Ascending aorta (tissue), 2 donors: ENCODE measurements around the gene KRTAP9-1. TPM values are rescaled to one million over a fixed set of nuclear protein-coding genes. Genes with fewer than 3 reads are reported as not detected.
"Not testable (repeated sequence)": the region's sequence is repeated elsewhere in the genome, so short reads cannot be mapped to it uniquely, and the experiment has no call there.

Experiments used
- DNase-seq, 2 donors: peaks; one replicate each; pipeline ENCODE4 v3.0.0-alpha.2; 2019; ENCODE audit warnings: low spot score in 2 of 2
- H3K27ac ChIP-seq, 2 donors: fragments of 200-600 bp; sonication (generic); one replicate each; pipeline ENCODE4 v1.5.1; 2016 to 2017; ENCODE audit warnings: mild to moderate bottlenecking in 1 of 2
- H3K27me3 ChIP-seq: fragments of 200-600 bp; sonication (generic); one replicate; pipeline ENCODE4 v1.5.1; 2017
- H3K36me3 ChIP-seq, 2 donors: fragments of 200-600 bp; sonication (generic); one replicate each; pipeline ENCODE4 v1.5.1; 2016
- H3K4me1 ChIP-seq, 2 donors: fragments of 200-600 bp; sonication (generic); one replicate each; pipeline ENCODE4 v1.5.1; 2016 to 2017; ENCODE audit warnings: mild to moderate bottlenecking in 1 of 2
- H3K4me3 ChIP-seq, 2 donors: fragments of 200-600 bp; sonication (generic); one replicate each; pipeline ENCODE4 v1.5.1; 2016 to 2017; ENCODE audit warnings: mild to moderate bottlenecking in 1 of 2
- H3K9me3 ChIP-seq, 2 donors: fragments of 200-600 bp; sonication (generic); one replicate each; pipeline ENCODE4 v1.5.1; 2016
- intact Hi-C: fragments of 100-400 bp; cut with DNase I; formaldehyde crosslinking; loops from one replicate; pipeline ENCODE4 v1.15.1; 2023
- total RNA-seq: library from RNA; depleted of rRNA; stranded (reverse); fragments of >200 nt; gene quantifications from one replicate; pipeline ENCODE4 v1.1.0, GENCODE V29; 2016
- TF ChIP-seq, protein P1 (sequence below), 3 experiments: fragments of 200-600 bp in 2 of 3; fragments of 450-650 bp in 1 of 3; sonication (generic) in 2 of 3; IDR thresholded peaks; one replicate each; pipeline ENCODE4 v1.5.1; 2016 to 2019; ENCODE audit warnings: antibody characterized with exemption in 3 of 3, mild to moderate bottlenecking in 1 of 3, moderate library complexity in 1 of 3

Gene KRTAP9-1
- total RNA-seq, 1 donor from 2014 or later, result not detected

DNA sequence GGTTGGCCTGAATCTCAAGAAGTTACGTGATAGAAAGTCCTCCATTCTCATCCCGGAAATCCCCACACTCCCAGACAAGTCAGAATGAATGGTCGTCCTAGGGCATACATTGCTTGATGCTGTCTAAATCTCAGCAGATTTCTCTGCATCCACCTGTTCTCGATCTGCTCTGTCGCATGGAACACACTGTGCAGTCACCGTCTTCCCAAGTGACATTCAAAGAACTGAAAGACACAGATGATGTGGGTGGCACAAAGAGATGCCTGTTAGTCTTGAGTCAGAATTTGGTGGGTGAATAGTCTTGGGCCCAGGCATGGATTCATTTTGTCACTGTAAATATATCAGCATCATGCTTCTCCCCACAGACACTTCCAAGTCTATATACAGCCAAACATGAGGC, 42.0 kb downstream of the KRTAP9-1 start:
- TF ChIP-seq, protein P1, sequence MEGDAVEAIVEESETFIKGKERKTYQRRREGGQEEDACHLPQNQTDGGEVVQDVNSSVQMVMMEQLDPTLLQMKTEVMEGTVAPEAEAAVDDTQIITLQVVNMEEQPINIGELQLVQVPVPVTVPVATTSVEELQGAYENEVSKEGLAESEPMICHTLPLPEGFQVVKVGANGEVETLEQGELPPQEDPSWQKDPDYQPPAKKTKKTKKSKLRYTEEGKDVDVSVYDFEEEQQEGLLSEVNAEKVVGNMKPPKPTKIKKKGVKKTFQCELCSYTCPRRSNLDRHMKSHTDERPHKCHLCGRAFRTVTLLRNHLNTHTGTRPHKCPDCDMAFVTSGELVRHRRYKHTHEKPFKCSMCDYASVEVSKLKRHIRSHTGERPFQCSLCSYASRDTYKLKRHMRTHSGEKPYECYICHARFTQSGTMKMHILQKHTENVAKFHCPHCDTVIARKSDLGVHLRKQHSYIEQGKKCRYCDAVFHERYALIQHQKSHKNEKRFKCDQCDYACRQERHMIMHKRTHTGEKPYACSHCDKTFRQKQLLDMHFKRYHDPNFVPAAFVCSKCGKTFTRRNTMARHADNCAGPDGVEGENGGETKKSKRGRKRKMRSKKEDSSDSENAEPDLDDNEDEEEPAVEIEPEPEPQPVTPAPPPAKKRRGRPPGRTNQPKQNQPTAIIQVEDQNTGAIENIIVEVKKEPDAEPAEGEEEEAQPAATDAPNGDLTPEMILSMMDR (IDR thresholded peaks at IDR 0.05), result no peak

DNA sequence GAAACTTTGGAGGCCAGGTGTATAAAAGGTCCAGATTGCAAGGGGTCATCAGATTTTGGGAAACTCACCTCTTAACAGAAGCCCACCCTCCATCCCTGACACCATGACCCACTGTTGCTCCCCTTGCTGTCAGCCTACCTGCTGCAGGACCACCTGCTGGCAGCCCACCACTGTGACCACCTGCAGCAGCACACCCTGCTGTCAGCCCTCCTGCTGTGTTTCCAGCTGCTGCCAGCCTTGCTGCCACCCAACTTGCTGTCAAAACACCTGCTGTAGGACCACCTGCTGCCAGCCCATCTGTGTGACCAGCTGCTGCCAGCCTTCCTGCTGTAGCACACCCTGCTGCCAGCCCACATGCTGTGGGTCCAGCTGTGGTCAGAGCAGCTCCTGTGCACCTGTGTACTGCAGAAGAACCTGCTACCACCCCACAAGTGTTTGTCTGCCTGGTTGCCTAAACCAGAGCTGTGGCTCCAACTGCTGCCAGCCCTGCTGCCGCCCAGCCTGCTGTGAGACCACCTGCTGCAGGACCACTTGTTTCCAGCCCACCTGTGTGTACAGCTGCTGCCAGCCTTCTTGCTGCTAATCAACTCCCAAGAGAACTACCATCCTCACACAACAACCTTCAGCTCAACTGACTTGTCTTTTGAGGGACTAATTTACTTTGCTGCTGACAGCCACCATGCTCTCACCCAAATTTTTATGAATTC, 42.9 kb downstream of the KRTAP9-1 start, which contains the start of gene KRTAP9-3:
Gene KRTAP9-3 (plus strand): TSS at position 51 of the 707 bp plus-strand sequence. CDS start 53 bp downstream, at position 104.
- H3K4me1 ChIP-seq, H3K4me3 ChIP-seq, H3K27ac ChIP-seq, DNase-seq, H3K27me3 ChIP-seq, intact Hi-C loops, H3K9me3 ChIP-seq, H3K36me3 ChIP-seq: not testable (repeated sequence)

More for the DNA sequence above, 42.0 kb downstream of the KRTAP9-1 start:
- DNase-seq, result no peak
- no peaks in the 10 kb centered on the region for H3K27me3 ChIP-seq
- no peaks in the 10 kb centered on the region for H3K36me3 ChIP-seq
- no peaks in the 10 kb centered on the region for H3K9me3 ChIP-seq
- intact Hi-C loops, result no loop called here
- no peaks in the 10 kb centered on the region for H3K4me1 ChIP-seq
- H3K27ac ChIP-seq, result no peak overlapping the region
- no peak overlapping the region for H3K4me3 ChIP-seq

DNA sequence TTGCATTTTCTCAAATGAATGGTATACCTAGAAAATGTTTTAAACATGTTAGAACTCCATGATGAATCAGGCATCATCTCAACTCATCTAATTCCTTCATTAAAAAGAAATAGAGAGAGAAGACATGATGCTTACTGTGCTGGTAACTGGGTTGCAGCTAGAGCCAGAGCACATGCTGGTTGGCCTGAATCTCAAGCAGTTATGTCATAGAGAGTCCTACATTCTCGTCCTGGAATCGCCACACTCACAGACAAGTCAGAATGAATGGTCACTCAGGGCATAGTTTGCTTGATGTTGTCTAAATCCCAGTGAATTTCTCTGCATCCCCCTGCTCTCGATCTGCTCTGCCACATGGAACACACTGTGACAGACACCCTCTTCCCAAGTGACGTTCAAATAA, 47.4 kb downstream of the KRTAP9-1 start:
- H3K9me3 ChIP-seq, H3K27ac ChIP-seq, DNase-seq, H3K27me3 ChIP-seq, H3K4me3 ChIP-seq, H3K36me3 ChIP-seq, H3K4me1 ChIP-seq, intact Hi-C loops: not testable (repeated sequence)

DNA sequence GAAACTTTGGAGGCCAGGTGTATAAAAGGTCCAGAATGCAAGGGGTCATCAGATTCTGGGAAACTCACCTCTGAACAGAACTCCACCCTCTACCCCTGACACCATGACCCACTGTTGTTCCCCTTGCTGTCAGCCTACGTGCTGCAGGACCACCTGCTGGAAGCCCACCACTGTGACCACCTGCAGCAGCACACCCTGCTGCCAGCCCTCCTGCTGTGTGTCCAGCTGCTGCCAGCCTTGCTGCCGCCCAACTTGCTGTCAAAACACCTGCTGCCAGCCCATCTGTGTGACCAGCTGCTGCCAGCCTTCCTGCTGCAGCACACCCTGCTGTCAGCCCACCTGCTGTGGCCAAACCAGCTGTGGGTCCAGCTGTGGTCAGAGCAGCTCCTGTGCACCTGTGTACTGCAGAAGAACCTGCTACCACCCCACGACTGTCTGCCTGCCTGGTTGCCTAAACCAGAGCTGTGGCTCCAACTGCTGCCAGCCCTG, 48.3 kb downstream of the KRTAP9-1 start, which contains the start of gene KRTAP9-8:
Gene KRTAP9-8 (plus strand): TSS at position 51 of the 489 bp plus-strand sequence. CDS start 53 bp downstream, at position 104.
- H3K4me3 ChIP-seq, H3K27me3 ChIP-seq, H3K27ac ChIP-seq, DNase-seq, H3K36me3 ChIP-seq, H3K9me3 ChIP-seq, H3K4me1 ChIP-seq, intact Hi-C loops: not testable (repeated sequence)

Other genes starting within 250 kb of the KRTAP9-1 start
- gene KRT39, start 222.9 kb upstream of the KRTAP9-1 start, total RNA-seq, result not detected
- gene KRT40, start 205.6 kb upstream of the KRTAP9-1 start, total RNA-seq, result not detected
- gene KRTAP3-3, start 195.7 kb upstream of the KRTAP9-1 start, total RNA-seq, result not detected
- gene KRTAP3-2, start 190.0 kb upstream of the KRTAP9-1 start, total RNA-seq, result not detected
- gene KRTAP3-1, start 180.8 kb upstream of the KRTAP9-1 start, total RNA-seq, result not detected
- not detected for gene KRTAP1-5, start 162.7 kb upstream of the KRTAP9-1 start, total RNA-seq
- not detected for gene KRTAP1-4, start 159.7 kb upstream of the KRTAP9-1 start, total RNA-seq
- not detected for gene KRTAP1-3, start 155.0 kb upstream of the KRTAP9-1 start, total RNA-seq
- not detected for gene KRTAP1-1, start 148.4 kb upstream of the KRTAP9-1 start, total RNA-seq
- gene KRTAP2-1, start 142.6 kb upstream of the KRTAP9-1 start, total RNA-seq, result not detected
- gene KRTAP2-2, start 134.7 kb upstream of the KRTAP9-1 start, total RNA-seq, result not detected
- not detected for gene KRTAP2-3, start 129.8 kb upstream of the KRTAP9-1 start, total RNA-seq
- not detected for gene KRTAP2-4, start 124.0 kb upstream of the KRTAP9-1 start, total RNA-seq
- not detected for gene KRTAP4-7, start 105.7 kb upstream of the KRTAP9-1 start, total RNA-seq
- gene KRTAP4-8, start 91.7 kb upstream of the KRTAP9-1 start, total RNA-seq, result not detected
- gene KRTAP4-16, start 87.7 kb upstream of the KRTAP9-1 start, total RNA-seq, result not detected
- not detected for gene KRTAP4-9, start 84.5 kb upstream of the KRTAP9-1 start, total RNA-seq
- gene KRTAP4-11, start 71.5 kb upstream of the KRTAP9-1 start, total RNA-seq, result not detected
- not detected for gene KRTAP4-12, start 65.7 kb upstream of the KRTAP9-1 start, total RNA-seq
- not detected for gene KRTAP4-6, start 49.3 kb upstream of the KRTAP9-1 start, total RNA-seq
- not detected for gene KRTAP4-5, start 40.1 kb upstream of the KRTAP9-1 start, total RNA-seq
- gene KRTAP4-4, start 29.1 kb upstream of the KRTAP9-1 start, total RNA-seq, result not detected
- gene KRTAP4-3, start 21.7 kb upstream of the KRTAP9-1 start, total RNA-seq, result not detected
- not detected for gene KRTAP4-2, start 11.7 kb upstream of the KRTAP9-1 start, total RNA-seq
- not detected for gene KRTAP4-1, start 5.0 kb upstream of the KRTAP9-1 start, total RNA-seq
- gene KRTAP9-2, start 36.8 kb downstream of the KRTAP9-1 start, total RNA-seq, result not detected
- not detected for gene KRTAP9-3, start 42.6 kb downstream of the KRTAP9-1 start, total RNA-seq
- not detected for gene KRTAP9-8, start 48.1 kb downstream of the KRTAP9-1 start, total RNA-seq
- not detected for gene KRTAP9-4, start 59.8 kb downstream of the KRTAP9-1 start, total RNA-seq
- not detected for gene KRTAP9-9, start 65.5 kb downstream of the KRTAP9-1 start, total RNA-seq
- not detected for gene KRTAP9-6, start 75.5 kb downstream of the KRTAP9-1 start, total RNA-seq
- not detected for gene KRTAP9-7, start 85.8 kb downstream of the KRTAP9-1 start, total RNA-seq
- not detected for gene KRTAP29-1, start 113.0 kb downstream of the KRTAP9-1 start, total RNA-seq
- not detected for gene KRTAP16-1, start 119.4 kb downstream of the KRTAP9-1 start, total RNA-seq
- not detected for gene KRTAP17-1, start 125.8 kb downstream of the KRTAP9-1 start, total RNA-seq
- not detected for gene KRT33A, start 160.9 kb downstream of the KRTAP9-1 start, total RNA-seq
- gene KRT33B, start 179.9 kb downstream of the KRTAP9-1 start, total RNA-seq, result not detected
- gene KRT34, start 192.4 kb downstream of the KRTAP9-1 start, total RNA-seq, result not detected
- gene KRT31, start 207.7 kb downstream of the KRTAP9-1 start, total RNA-seq, result not detected
- gene KRT37, start 234.7 kb downstream of the KRTAP9-1 start, total RNA-seq, result not detected